Right lung (tissue), 5 donors: ENCODE data around the gene PJA1. TPM values are rescaled to one million over a fixed set of nuclear protein-coding genes. Genes with fewer than 3 reads are reported as not detected.

Source experiments
- DNase-seq, 2 donors: peaks; one replicate each; pipeline ENCODE4 v3.0.0-alpha.2; 2013
- polyA plus RNA-seq, 5 donors: library from polyadenylated mRNA; unstranded; fragments of 120-200 nt; gene quantifications; one replicate each; pipeline versions ENCODE4 v1.2.1 to v1.2.3, GENCODE V29; 2013; ENCODE audit warnings: inconsistent platforms in 1 of 5, low replicate concordance in 1 of 5; ENCODE audit not compliant: insufficient read length in 5 of 5, insufficient read depth in 1 of 5

The PJA1 gene
- polyA plus RNA-seq, 5 donors = 83.9 to 103 (median 91.9) TPM

- DNase-seq = no peak
These were observed 12.4 kb upstream of the PJA1 start for GRCh38 chrX:69177511-69178162.

GRCh38 chrX:69176053-69176452, 10.8 kb upstream of the PJA1 start:
- no peak for DNase-seq

GRCh38 chrX:69173906-69174305, 8.7 kb upstream of the PJA1 start:
- DNase-seq = no peak

- DNase-seq = no peak
These were observed 7.7 kb upstream of the PJA1 start for GRCh38 chrX:69172937-69173336.

GRCh38 chrX:69170319-69170718, 5.1 kb upstream of the PJA1 start:
- DNase-seq = no peak

GRCh38 chrX:69163936-69164741, 1.1 kb downstream of the PJA1 start:
- no peak for DNase-seq

GRCh38 chrX:69162361-69162865, 2.8 kb downstream of the PJA1 start:
- no peak for DNase-seq

- no peak for DNase-seq
These were observed 3.4 kb downstream of the PJA1 start for GRCh38 chrX:69161786-69162349.

GRCh38 chrX:69161371-69161770, 3.9 kb downstream of the PJA1 start:
- no peak for DNase-seq

- DNase-seq = no peak
These were observed 6.9 kb downstream of the PJA1 start for GRCh38 chrX:69158166-69158980.

GRCh38 chrX:69156638-69157037, 8.6 kb downstream of the PJA1 start:
- DNase-seq = no peak

- DNase-seq = no peak
These were observed 9.3 kb downstream of the PJA1 start for GRCh38 chrX:69155786-69156520.

GRCh38 chrX:69154051-69154450, 11.2 kb downstream of the PJA1 start:
- no peak for DNase-seq

- DNase-seq = peak; percentile 83 to 88
These were observed 12.1 kb downstream of the PJA1 start for GRCh38 chrX:69153060-69153730.

GRCh38 chrX:69152417-69152841, 12.8 kb downstream of the PJA1 start:
- DNase-seq = no peak

- no peak for DNase-seq
These were observed 13.4 kb downstream of the PJA1 start for GRCh38 chrX:69151866-69152284.

- DNase-seq = no peak
These were observed 14.8 kb downstream of the PJA1 start for GRCh38 chrX:69150281-69150960.

GRCh38 chrX:69149466-69150280, 15.6 kb downstream of the PJA1 start:
- DNase-seq = no peak

- no peak for DNase-seq
These were observed 16.3 kb downstream of the PJA1 start for GRCh38 chrX:69148946-69149345.
